HepG2 (cell line): ENCODE data around the gene L3MBTL4. TPM values are rescaled to one million over a fixed set of nuclear protein-coding genes. Genes with fewer than 3 reads are reported as not detected.

Experiments used
- ATAC-seq: fragments of 200-7000 bp; cut with Tn5 transposase; 3 replicates; pipeline ENCODE4 v1.9.1; 2020; ENCODE audit warnings: mild to moderate bottlenecking, moderate library complexity
- BruUV-seq: library from RNA; stranded (reverse); fragments of 400-500 nt; replicated peaks from 2 replicates; lab custom pipeline; 2021; lab: Mats Ljungman, UMichigan
- CTCF ChIA-PET: fragments of 300-600 bp; formaldehyde crosslinking; extraction: SDS; loops from one replicate; lab custom pipeline; 2021; ENCODE audit warnings: low total read pairs, inconsistent platforms, low intra/inter-chr PET ratio; lab: Yijun Ruan, JAX
- POLR2A ChIA-PET: fragments of 350-600 bp; sonication (Branson Sonifier 250); formaldehyde crosslinking; loops from one replicate; lab custom pipeline; 2020; ENCODE audit warnings: antibody characterized with exemption, inconsistent platforms; lab: Yijun Ruan, JAX
- DNase-seq: peaks from one replicate; pipeline ENCODE4 v3.0.0-alpha.2; 2015; ENCODE audit warnings: low spot score
- FAIRE-seq: peaks from 3 replicates; lab custom pipeline; 2011; peaks lifted over from hg19 to GRCh38; lab: Jason Lieb, UNC
- H2AFZ ChIP-seq: one replicate; pipeline ENCODE4 v1.6.1; 2011; ENCODE audit warnings: low read length, inconsistent platforms
- H3K27ac ChIP-seq: fragments of 300-600 bp; 3 replicates; pipeline ENCODE4 v1.8.0; 2011; ENCODE audit warnings: mixed run types, mild to moderate bottlenecking, mixed read lengths, low read length, inconsistent platforms; ENCODE audit not compliant: insufficient read depth; ENCODE audit errors: extremely low read length
- H3K27me3 ChIP-seq, 2 experiments: fragments of 200-600 bp in 1 of 2; 2 replicates in 1 of 2; 3 replicates in 1 of 2; pipeline versions ENCODE4 v1.6.0 to v1.8.0; 2011; ENCODE audit warnings: low read length in 2 of 2, mild to moderate bottlenecking in 2 of 2, moderate library complexity in 2 of 2, inconsistent platforms in 1 of 2; ENCODE audit not compliant: insufficient read depth in 2 of 2, control insufficient read depth in 1 of 2
- H3K36me3 ChIP-seq, 2 experiments: fragments of 200-600 bp in 1 of 2; replicated peaks in 1 of 2; 2 replicates in 1 of 2; 3 replicates in 1 of 2; pipeline versions ENCODE4 v1.5.1 to v1.8.0; 2011; ENCODE audit warnings: low read length in 2 of 2, inconsistent platforms in 1 of 2; ENCODE audit not compliant: insufficient read depth in 2 of 2, control insufficient read depth in 1 of 2
- H3K4me1 ChIP-seq: 2 replicates; pipeline ENCODE4 v1.5.1; 2012; ENCODE audit warnings: low read length, inconsistent platforms; ENCODE audit not compliant: insufficient read depth
- H3K4me2 ChIP-seq: 2 replicates; pipeline ENCODE4 v1.6.0; 2011; ENCODE audit warnings: low read depth, low read length, inconsistent platforms
- H3K4me3 ChIP-seq, 3 experiments: fragments of 200-600 bp in 1 of 3; sonication (generic), shearing (Covaris generic) in 1 of 3; replicated peaks in 1 of 3; 2 replicates each; pipeline ENCODE4 v1.5.1; 2011 to 2016; ENCODE audit warnings: low read length in 3 of 3, inconsistent platforms in 2 of 3, low read depth in 2 of 3, mild to moderate bottlenecking in 2 of 3, control low read depth in 1 of 3, mixed read lengths in 1 of 3; ENCODE audit not compliant: insufficient read depth in 1 of 3
- H3K79me2 ChIP-seq: one replicate; pipeline ENCODE4 v1.6.1; 2011; ENCODE audit warnings: low read length, inconsistent platforms; ENCODE audit not compliant: insufficient read depth
- H3K9ac ChIP-seq: 2 replicates; pipeline ENCODE4 v1.6.0; 2011; ENCODE audit warnings: mild to moderate bottlenecking, low read depth, low read length, inconsistent platforms; ENCODE audit not compliant: insufficient read depth
- H3K9me3 ChIP-seq: 2 replicates; pipeline ENCODE4 v1.5.1; 2012; ENCODE audit warnings: mild to moderate bottlenecking, low read length
- H4K20me1 ChIP-seq: 2 replicates; pipeline ENCODE4 v1.6.0; 2011; ENCODE audit warnings: inconsistent platforms, mild to moderate bottlenecking, low read length, moderate library complexity; ENCODE audit not compliant: insufficient read depth
- ADNP ChIP-seq: sonication (generic); formaldehyde crosslinking; IDR thresholded peaks from 2 replicates; pipeline ENCODE4 v1.4.0; 2020; ENCODE audit warnings: missing genetic modification reagents
- CENPT ChIP-seq: sonication (generic); formaldehyde crosslinking; IDR thresholded peaks from 2 replicates; pipeline ENCODE4 v1.8.0; 2022; ENCODE audit warnings: low read depth, mild to moderate bottlenecking, moderate library complexity, missing genetic modification reagents
- HMGA1 ChIP-seq: sonication (generic); formaldehyde crosslinking; conservative IDR thresholded peaks from 2 replicates; pipeline ENCODE4 v1.4.0; 2020; ENCODE audit warnings: missing genetic modification reagents
- HOXD1 ChIP-seq: sonication (generic); formaldehyde crosslinking; IDR thresholded peaks from 2 replicates; pipeline ENCODE4 v1.5.0; 2020; ENCODE audit warnings: missing genetic modification reagents
- KAT2B ChIP-seq: fragments of 150-350 bp; IDR thresholded peaks from 2 replicates; pipeline ENCODE4 v1.6.1; 2014; ENCODE audit warnings: low read depth, low read length, borderline replicate concordance
- KDM5B ChIP-seq: sonication (generic); formaldehyde crosslinking; IDR thresholded peaks from 2 replicates; pipeline ENCODE4 v1.4.0; 2020; ENCODE audit warnings: missing genetic modification reagents, mild to moderate bottlenecking, borderline replicate concordance
- SP2 ChIP-seq: sonication (generic); formaldehyde crosslinking; IDR thresholded peaks from 2 replicates; pipeline ENCODE4 v1.5.1; 2020; ENCODE audit warnings: mild to moderate bottlenecking, missing genetic modification reagents
- SRSF4 ChIP-seq: fragments of 200-400 bp; formaldehyde crosslinking; IDR thresholded peaks from one replicate; pipeline ENCODE4 v1.6.1; 2018; ENCODE audit warnings: mild to moderate bottlenecking, low read depth, low read length, moderate library complexity; ENCODE audit not compliant: poor library complexity, severe bottlenecking
- SUZ12 ChIP-seq: fragments of 150-350 bp; IDR thresholded peaks from 2 replicates; pipeline ENCODE4 v1.6.1; 2014; ENCODE audit warnings: low read depth, low read length
- ZBED4 ChIP-seq: sonication (generic); formaldehyde crosslinking; IDR thresholded peaks from 2 replicates; pipeline ENCODE4 v1.4.0; 2020; ENCODE audit warnings: missing genetic modification reagents, borderline replicate concordance
- ZBTB34 ChIP-seq: sonication (generic); formaldehyde crosslinking; IDR thresholded peaks from 2 replicates; pipeline ENCODE4 v1.8.0; 2022; ENCODE audit warnings: mild to moderate bottlenecking, missing genetic modification reagents
- ZNF230 ChIP-seq: sonication (generic); formaldehyde crosslinking; IDR thresholded peaks from 2 replicates; pipeline ENCODE4 v1.4.0; 2020; ENCODE audit warnings: mild to moderate bottlenecking, missing genetic modification reagents
- ZNF574 ChIP-seq: sonication (generic); formaldehyde crosslinking; IDR thresholded peaks from 2 replicates; pipeline ENCODE4 v1.4.0; 2020; ENCODE audit warnings: missing genetic modification reagents
- ZNF615 ChIP-seq: sonication (generic); formaldehyde crosslinking; IDR thresholded peaks from 2 replicates; pipeline ENCODE4 v1.5.0; 2020; ENCODE audit warnings: mild to moderate bottlenecking, missing genetic modification reagents, borderline replicate concordance
- WGBS: methylation state at CpG from one replicate; pipeline ENCODE4 v1.1.6; 2017; ENCODE audit warnings: low lambda C conversion rate; 5-methylcytosine and 5-hydroxymethylcytosine counted together
- in situ Hi-C: cut with HindIII; loops from 2 replicates; pipeline ENCODE4 v1.10.0; 2017; ENCODE audit warnings: low pct_unique_long_range_greater_than_20kb; ENCODE audit not compliant: extremely low pct_ligation_motif_present
- intact Hi-C: fragments of 100-400 bp; cut with micrococcal nuclease; formaldehyde crosslinking; loops from one replicate; pipeline ENCODE4 v1.10.0; 2022; ENCODE audit not compliant: unreplicated experiment
- polyA plus RNA-seq, 8 experiments: library from polyadenylated mRNA; depleted of rRNA in 3 of 8; stranded (reverse) in 7 of 8; unstranded in 1 of 8; fragments of >200 nt; fragmentation: Illumina TruSeq in 4 of 8; extraction: Trizol in 4 of 8; gene quantifications; 2 replicates each; pipeline versions ENCODE4 v1.2.1 to v1.2.3, GENCODE V29; 2011 to 2016; ENCODE audit warnings: low read depth in 4 of 8, missing spikeins in 1 of 8, mixed read lengths in 1 of 8; ENCODE audit not compliant: insufficient read depth in 1 of 8
- total RNA-seq, 5 experiments: library from RNA; depleted of rRNA; stranded (reverse); fragments of >200 nt; fragmentation: Illumina TruSeq; extraction: Trizol; gene quantifications; 2 replicates each; pipeline ENCODE4 v1.2.3, GENCODE V29; 2016; ENCODE audit warnings: low read depth in 1 of 5
- TF ChIP-seq, protein P1 (sequence below): sonication (generic); formaldehyde crosslinking; conservative IDR thresholded peaks from 2 replicates; pipeline ENCODE4 v1.5.0; 2020; ENCODE audit warnings: missing genetic modification reagents

Gene L3MBTL4
- total and polyA plus RNA-seq, 2 of the 13 experiments (the other 11 are each of a cell fraction or from before 2014, with no cell fraction given), result 10.8 to 13.3 TPM

DNA sequence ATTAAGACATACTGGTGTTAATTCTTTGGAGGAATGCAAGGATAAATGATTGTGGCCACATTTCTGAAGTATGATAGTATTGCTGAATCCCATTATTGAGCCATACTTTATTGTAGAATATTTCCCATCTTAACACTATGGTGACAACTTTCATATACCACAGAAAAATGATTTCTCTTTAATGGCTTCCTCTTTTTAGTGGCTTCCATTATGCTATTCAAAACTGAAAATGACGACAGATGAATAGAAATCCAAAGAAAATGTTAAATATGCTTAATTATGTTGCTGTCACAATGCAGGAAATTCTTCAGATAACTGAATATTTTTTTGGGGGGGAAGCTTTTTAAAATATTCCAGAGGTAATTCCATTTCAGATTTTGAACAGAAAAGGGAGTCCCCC is 430.5 kb downstream of the L3MBTL4 start:
- in situ Hi-C loops (no loop called here), intact Hi-C loops (no loop called here)
- Histone ChIP-seq H3K36me3 (no peaks in the 10 kb centered on the region; a peak in 1 of 5 replicates), H3K27ac (no peak overlapping the region), H3K4me2 (no peak overlapping the region), H3K79me2 (no peaks in the 10 kb centered on the region), H3K9ac (no peak overlapping the region), H3K4me1 (peaks cover 9% of the 10 kb centered on the region; the same call in 1 of the 2 replicates), H3K4me3 (no peak overlapping the region), H3K9me3 (no peaks in the 10 kb centered on the region), H4K20me1 (no peaks in the 10 kb centered on the region), H2AFZ (no peak overlapping the region), H3K27me3 (no peaks in the 10 kb centered on the region)
- no TSS peak for BruUV-seq
- ChIA-PET CTCF (no interaction called here), POLR2A (no interaction called here)
- ATAC-seq (no peak), DNase-seq (no peak), FAIRE-seq (no peak)
- 96% methylated on average over 1 of the region's 1 CpG for WGBS
- TF ChIP-seq, protein P1, sequence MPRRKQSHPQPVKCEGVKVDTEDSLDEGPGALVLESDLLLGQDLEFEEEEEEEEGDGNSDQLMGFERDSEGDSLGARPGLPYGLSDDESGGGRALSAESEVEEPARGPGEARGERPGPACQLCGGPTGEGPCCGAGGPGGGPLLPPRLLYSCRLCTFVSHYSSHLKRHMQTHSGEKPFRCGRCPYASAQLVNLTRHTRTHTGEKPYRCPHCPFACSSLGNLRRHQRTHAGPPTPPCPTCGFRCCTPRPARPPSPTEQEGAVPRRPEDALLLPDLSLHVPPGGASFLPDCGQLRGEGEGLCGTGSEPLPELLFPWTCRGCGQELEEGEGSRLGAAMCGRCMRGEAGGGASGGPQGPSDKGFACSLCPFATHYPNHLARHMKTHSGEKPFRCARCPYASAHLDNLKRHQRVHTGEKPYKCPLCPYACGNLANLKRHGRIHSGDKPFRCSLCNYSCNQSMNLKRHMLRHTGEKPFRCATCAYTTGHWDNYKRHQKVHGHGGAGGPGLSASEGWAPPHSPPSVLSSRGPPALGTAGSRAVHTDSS, result no peak
- TF ChIP-seq KDM5B (CRISPR knock-in tag) (no peak), ZNF230 (no peak), KAT2B (no peak), CENPT (CRISPR knock-in tag) (no peak), ZBED4 (CRISPR knock-in tag) (no peak), HMGA1 (no peak), ZNF574 (CRISPR knock-in tag) (no peak), ZNF615 (no peak), SUZ12 (no peak), SRSF4 (no peak), ZBTB34 (CRISPR knock-in tag) (no peak), SP2 (CRISPR knock-in tag) (no peak), HOXD1 (CRISPR knock-in tag) (no peak), ADNP (CRISPR knock-in tag) (no peak)
